Measurements from ENCODE around the gene MAJIN.

The MAJIN gene

DNA sequence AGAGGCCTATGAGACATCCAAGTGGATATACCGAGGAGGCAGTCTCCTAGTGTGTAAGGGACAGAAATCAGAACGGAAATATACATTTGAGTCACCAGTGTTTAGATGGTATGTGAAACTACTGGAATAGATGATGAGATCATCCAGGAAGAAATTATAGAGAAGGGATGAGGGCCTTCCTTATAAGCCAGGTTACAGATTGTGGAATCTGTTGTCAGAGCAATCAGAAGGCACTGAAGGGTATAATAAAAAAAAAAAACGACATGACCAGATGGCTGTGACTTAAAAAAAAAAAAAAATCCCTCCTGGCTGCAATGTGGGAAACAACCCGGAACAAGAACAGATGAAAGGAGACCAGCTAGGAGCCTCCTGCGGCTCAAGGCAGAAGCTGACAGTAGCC, 2.7 kb downstream of the MAJIN start:
- Histone ChIP-seq H3K36me3 (ENCODE audit: control insufficient read depth, insufficient read depth, low read length) (no peaks in the 10 kb centered on the region), H3K4me3 (replicated peaks; ENCODE audit: low read depth, low read length) (no peak overlapping the region), H3K27me3 (replicated peaks; ENCODE audit: control insufficient read depth, insufficient read depth, low read length) (no peaks in the 10 kb centered on the region)
- no peak for DNase-seq (ENCODE audit: extremely low read depth, insufficient read length)
- TF ChIP-seq, protein P1, sequence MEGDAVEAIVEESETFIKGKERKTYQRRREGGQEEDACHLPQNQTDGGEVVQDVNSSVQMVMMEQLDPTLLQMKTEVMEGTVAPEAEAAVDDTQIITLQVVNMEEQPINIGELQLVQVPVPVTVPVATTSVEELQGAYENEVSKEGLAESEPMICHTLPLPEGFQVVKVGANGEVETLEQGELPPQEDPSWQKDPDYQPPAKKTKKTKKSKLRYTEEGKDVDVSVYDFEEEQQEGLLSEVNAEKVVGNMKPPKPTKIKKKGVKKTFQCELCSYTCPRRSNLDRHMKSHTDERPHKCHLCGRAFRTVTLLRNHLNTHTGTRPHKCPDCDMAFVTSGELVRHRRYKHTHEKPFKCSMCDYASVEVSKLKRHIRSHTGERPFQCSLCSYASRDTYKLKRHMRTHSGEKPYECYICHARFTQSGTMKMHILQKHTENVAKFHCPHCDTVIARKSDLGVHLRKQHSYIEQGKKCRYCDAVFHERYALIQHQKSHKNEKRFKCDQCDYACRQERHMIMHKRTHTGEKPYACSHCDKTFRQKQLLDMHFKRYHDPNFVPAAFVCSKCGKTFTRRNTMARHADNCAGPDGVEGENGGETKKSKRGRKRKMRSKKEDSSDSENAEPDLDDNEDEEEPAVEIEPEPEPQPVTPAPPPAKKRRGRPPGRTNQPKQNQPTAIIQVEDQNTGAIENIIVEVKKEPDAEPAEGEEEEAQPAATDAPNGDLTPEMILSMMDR (IDR thresholded peaks at IDR 0.05; ENCODE audit: insufficient read depth, low read length, poor library complexity, severe bottlenecking) = no peak

DNA sequence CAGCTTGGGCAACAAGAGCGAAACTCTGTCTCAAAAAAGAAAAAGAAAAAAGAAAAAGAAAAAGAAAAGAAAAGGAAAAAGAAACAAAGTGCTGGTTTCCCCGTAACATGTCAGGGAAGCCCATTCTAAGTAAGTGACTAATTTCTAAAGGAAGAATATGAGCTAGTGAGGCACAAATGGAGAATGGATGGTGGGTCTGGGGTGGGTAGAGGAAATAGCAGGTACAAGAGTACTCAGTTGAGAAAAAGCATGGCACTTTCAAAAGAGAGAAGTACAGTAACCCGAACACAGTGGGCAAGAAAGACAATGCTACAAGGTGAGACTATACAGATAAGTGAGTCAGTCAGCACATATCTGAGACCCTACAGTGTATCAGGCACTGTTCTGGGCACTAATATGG, 4.5 kb downstream of the MAJIN start:
- no peak for DNase-seq (ENCODE audit: extremely low read depth, insufficient read length)
- H3K36me3 ChIP-seq (ENCODE audit: control insufficient read depth, insufficient read depth, low read length) = no peaks in the 10 kb centered on the region
- H3K27me3 ChIP-seq (replicated peaks; ENCODE audit: control insufficient read depth, insufficient read depth, low read length) = no peaks in the 10 kb centered on the region
- TF ChIP-seq, protein P1 (IDR thresholded peaks at IDR 0.05; ENCODE audit: insufficient read depth, low read length, poor library complexity, severe bottlenecking) = no peak
- no peak overlapping the region for H3K4me3 ChIP-seq (replicated peaks; ENCODE audit: low read depth, low read length)

DNA sequence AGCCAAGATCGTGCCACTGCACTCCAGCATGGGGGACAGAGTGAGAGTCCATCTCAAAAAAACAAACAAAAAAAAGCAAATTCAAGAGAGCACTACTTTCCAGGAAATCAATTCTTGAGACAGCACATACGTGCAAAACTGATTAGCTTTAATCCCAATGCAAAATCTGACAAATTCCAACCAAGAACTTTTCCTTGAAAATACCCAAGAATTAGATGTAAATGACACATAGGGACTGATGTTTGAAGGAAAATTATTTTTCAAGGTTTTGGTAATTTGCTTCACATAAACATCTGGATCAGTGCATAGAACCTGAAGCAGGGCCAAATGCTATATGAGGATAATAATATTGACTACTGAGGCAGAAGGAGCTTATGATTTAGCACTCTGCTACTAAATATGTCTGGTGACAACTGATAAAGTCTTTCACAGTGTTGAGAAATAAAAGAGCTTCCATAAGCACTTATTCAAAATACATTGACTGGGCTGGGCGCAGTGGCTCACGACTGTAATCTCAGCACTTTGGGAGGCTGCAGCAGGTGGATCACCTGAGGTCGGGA, 8.8 kb downstream of the MAJIN start:
- H3K4me3 ChIP-seq (replicated peaks; ENCODE audit: low read depth, low read length) = no peak overlapping the region
- TF ChIP-seq, protein P1 (IDR thresholded peaks at IDR 0.05; ENCODE audit: insufficient read depth, low read length, poor library complexity, severe bottlenecking) = no peak
- no peak for DNase-seq (ENCODE audit: extremely low read depth, insufficient read length)
- no peaks in the 10 kb centered on the region for H3K36me3 ChIP-seq (ENCODE audit: control insufficient read depth, insufficient read depth, low read length)
- H3K27me3 ChIP-seq (replicated peaks; ENCODE audit: control insufficient read depth, insufficient read depth, low read length) = no peaks in the 10 kb centered on the region

DNA sequence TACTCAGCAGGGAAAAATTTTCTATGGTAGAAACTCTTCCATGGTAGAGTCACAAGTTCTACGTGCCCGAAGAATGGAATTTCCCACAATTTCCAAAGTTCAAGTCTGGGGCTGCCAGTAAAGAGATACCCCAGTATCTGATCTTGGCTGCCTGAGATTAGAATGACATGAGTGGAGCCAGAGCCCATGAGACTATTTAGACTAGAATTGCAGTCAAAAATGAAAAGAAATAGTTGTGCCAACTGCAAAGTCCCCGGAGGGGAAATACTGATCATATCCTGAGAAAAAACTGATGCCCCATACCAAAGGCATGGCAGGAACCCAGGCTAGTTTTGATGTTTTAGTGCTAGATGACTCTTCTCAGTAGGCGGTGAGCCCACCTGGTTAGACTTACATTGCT, 11.2 kb downstream of the MAJIN start:
- TF ChIP-seq, protein P1 (IDR thresholded peaks at IDR 0.05; ENCODE audit: insufficient read depth, low read length, poor library complexity, severe bottlenecking) = no peak
- Histone ChIP-seq H3K36me3 (ENCODE audit: control insufficient read depth, insufficient read depth, low read length) (no peaks in the 10 kb centered on the region), H3K27me3 (replicated peaks; ENCODE audit: control insufficient read depth, insufficient read depth, low read length) (no peaks in the 10 kb centered on the region), H3K4me3 (replicated peaks; ENCODE audit: low read depth, low read length) (no peak overlapping the region)
- DNase-seq (ENCODE audit: extremely low read depth, insufficient read length) = no peak

DNA sequence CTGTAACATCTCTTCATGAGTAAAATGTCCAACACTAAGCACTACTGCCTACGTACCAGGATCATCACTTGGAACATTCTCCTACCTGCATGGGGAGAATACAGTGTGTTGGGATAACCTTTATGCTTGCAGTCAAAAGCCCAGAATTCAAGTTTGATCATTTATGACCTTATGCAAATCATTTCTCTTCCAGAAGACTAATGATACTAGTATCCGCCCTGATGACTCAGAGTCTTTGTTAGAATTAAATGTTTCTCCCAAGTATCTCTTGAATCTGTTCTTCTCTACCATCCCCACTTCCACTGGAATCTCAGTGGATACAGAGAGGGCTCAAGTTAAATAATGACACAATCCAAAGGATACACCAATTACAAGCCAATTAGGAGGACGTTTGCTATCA, 12.4 kb downstream of the MAJIN start:
- DNase-seq (ENCODE audit: extremely low read depth, insufficient read length) = no peak
- Histone ChIP-seq H3K4me3 (replicated peaks; ENCODE audit: low read depth, low read length) (no peak overlapping the region), H3K36me3 (ENCODE audit: control insufficient read depth, insufficient read depth, low read length) (no peaks in the 10 kb centered on the region), H3K27me3 (replicated peaks; ENCODE audit: control insufficient read depth, insufficient read depth, low read length) (no peaks in the 10 kb centered on the region)
- TF ChIP-seq, protein P1 (IDR thresholded peaks at IDR 0.05; ENCODE audit: insufficient read depth, low read length, poor library complexity, severe bottlenecking) = no peak

DNA sequence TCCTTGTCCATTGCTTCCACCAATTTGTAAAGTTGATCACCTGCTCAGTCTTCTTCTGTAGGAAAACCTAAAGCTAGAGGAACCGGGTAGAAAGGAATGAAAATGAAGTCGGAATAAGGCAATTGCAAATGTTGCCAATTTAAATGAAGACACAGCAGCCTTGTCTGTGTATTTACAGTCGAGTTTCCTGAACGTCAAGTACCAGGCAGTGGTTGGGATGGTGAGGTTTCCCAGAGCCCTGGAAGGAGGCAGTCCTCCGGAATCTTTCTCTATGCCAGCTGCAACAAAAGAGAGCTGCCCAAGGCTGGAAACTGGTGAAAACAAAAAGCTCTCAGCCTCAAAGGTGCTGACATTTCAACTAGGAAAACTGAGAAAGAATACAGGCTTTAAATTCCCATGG, 17.7 kb downstream of the MAJIN start:
- Histone ChIP-seq H3K4me3 (replicated peaks; ENCODE audit: low read depth, low read length) (no peak overlapping the region), H3K36me3 (ENCODE audit: control insufficient read depth, insufficient read depth, low read length) (no peaks in the 10 kb centered on the region), H3K27me3 (replicated peaks; ENCODE audit: control insufficient read depth, insufficient read depth, low read length) (no peaks in the 10 kb centered on the region)
- TF ChIP-seq, protein P1 (IDR thresholded peaks at IDR 0.05; ENCODE audit: insufficient read depth, low read length, poor library complexity, severe bottlenecking) = no peak
- no peak for DNase-seq (ENCODE audit: extremely low read depth, insufficient read length)

Data from GM06990 (cell line).